C4-2B (cell line): ENCODE results near the gene SCARB1.

Experiments
- CTCF ChIP-seq: fragments of 450-650 bp; conservative IDR thresholded peaks from 2 replicates; pipeline ENCODE4 v1.5.1; 2017; ENCODE audit warnings: mild to moderate bottlenecking
- ZFX ChIP-seq: fragments of 450-650 bp; IDR thresholded peaks from 2 replicates; pipeline ENCODE4 v1.6.1; 2017

- TF ChIP-seq CTCF = no peak
- no peak for TF ChIP-seq ZFX
Observed at GRCh38 chr12:124857921-124858461, 5.7 kb downstream of the SCARB1 start.
